Right cardiac atrium (tissue), 5 donors: ENCODE data around the gene ZNF474. TPM values are rescaled to one million over a fixed set of nuclear protein-coding genes. Genes with fewer than 3 reads are reported as not detected.
A peak's percentile ranks its signal among the peaks of the same experiment; 100 is the strongest.

ENCODE experiments used
- ATAC-seq, 2 donors: fragments of 200-7000 bp; cut with Tn5 transposase; one replicate each; pipeline versions ENCODE4 v1.8.0 to v1.9.1; 2020; ENCODE audit warnings: moderate library complexity in 2 of 2, mild to moderate bottlenecking in 1 of 2
- DNase-seq, 3 donors: peaks; one replicate each; pipeline ENCODE4 v3.0.0-alpha.2; 2020
- H3K27ac ChIP-seq: one replicate; pipeline ENCODE4 v1.5.1; 2013; ENCODE audit warnings: mild to moderate bottlenecking, low read length, control low read depth, moderate library complexity
- H3K27me3 ChIP-seq: one replicate; pipeline ENCODE4 v1.6.1; 2013; ENCODE audit not compliant: control insufficient read depth, insufficient read depth
- H3K4me1 ChIP-seq: one replicate; pipeline ENCODE4 v1.6.1; 2013; ENCODE audit warnings: low read length; ENCODE audit not compliant: control insufficient read depth, insufficient read depth
- H3K4me3 ChIP-seq: one replicate; pipeline ENCODE4 v1.5.1; 2013; ENCODE audit warnings: low read length, control low read depth
- H3K9me3 ChIP-seq: one replicate; pipeline ENCODE4 v1.6.1; 2013; ENCODE audit warnings: low read length; ENCODE audit not compliant: control insufficient read depth
- WGBS: extraction: QIAGEN DNeasy Blood & Tissue Kit; methylation state at CpG from one replicate; pipeline ENCODE4 v1.1.7; 2013; 5-methylcytosine and 5-hydroxymethylcytosine counted together
- intact Hi-C, 4 donors: fragments of 100-400 bp; cut with DNase I; formaldehyde crosslinking; loops; one replicate each; pipeline versions ENCODE4 v1.11.0 to v1.14.0; 2022 to 2023
- polyA plus RNA-seq: library from polyadenylated mRNA; stranded (reverse); fragments of 200-250 nt; gene quantifications from one replicate; pipeline ENCODE4 v1.2.3, GENCODE V29; 2013
- total RNA-seq, 4 donors: library from RNA; stranded (reverse); fragmentation: NEBNext Ultra II Directional; extraction: Animal tissue kit (Norgen Biotek cat#: 25700); gene quantifications; one replicate each; pipeline ENCODE4 v1.2.1, GENCODE V29; 2021
- donor health status: healthy with polysubstance abuse.
- donor health status: DM: no; HTN: yes; CAD: no.
- donor health status: DM: no; HTN: no; CAD: no.
- donor health status: DM: no; HTN: yes; CAD: no; lungs with severe emphysema.
- donor health status: DM: yes; HTN: yes; CAD: no.

ZNF474 gene
- total and polyA plus RNA-seq, 5 donors, result 0.25 to 0.32 TPM; not detected in 3

GRCh38 chr5:122118356-122118948 is 10.9 kb upstream of the ZNF474 start:
- Histone ChIP-seq H3K9me3 (no peaks in the 10 kb centered on the region), H3K27ac (no peak overlapping the region), H3K4me3 (no peak overlapping the region), H3K4me1 (no peaks in the 10 kb centered on the region), H3K27me3 (no peaks in the 10 kb centered on the region)
- WGBS, result 71% methylated on average over 1 of the region's 1 CpG
- intact Hi-C loops, result no loop called here
- ATAC-seq (no peak), DNase-seq (no peak)

GRCh38 chr5:122119205-122119604 is 10.1 kb upstream of the ZNF474 start:
- WGBS, result 77% methylated on average over 3 of the region's 3 CpGs
- no peaks in the 10 kb centered on the region for H3K9me3 ChIP-seq
- no peak overlapping the region for H3K4me3 ChIP-seq
- intact Hi-C loops, result no loop called here
- H3K27me3 ChIP-seq, result no peaks in the 10 kb centered on the region
- no peaks in the 10 kb centered on the region for H3K4me1 ChIP-seq
- DNase-seq, result no peak
- H3K27ac ChIP-seq, result no peak overlapping the region
- no peak for ATAC-seq

DNA sequence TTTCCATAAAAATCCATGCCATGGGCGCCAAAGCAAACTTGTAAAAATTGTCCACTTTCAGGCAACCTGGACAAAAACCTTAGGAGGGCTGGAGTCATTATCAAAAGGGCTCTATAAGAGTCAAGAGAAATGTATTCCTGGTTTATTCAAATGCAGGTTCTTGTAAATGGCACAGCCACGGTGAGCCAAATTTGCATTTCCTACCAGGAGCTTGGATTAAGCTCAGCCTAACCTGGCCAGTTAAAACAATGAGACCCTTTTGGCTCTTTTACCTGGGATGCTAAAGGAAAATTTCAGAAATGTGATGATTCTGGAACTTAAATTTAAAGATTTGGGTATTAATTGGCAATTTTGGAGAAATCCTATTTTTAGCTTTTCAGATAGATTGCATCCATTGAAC is 8.9 kb upstream of the ZNF474 start:
- Histone ChIP-seq H3K27ac (no peak overlapping the region), H3K4me1 (no peaks in the 10 kb centered on the region), H3K27me3 (no peaks in the 10 kb centered on the region), H3K4me3 (no peak overlapping the region), H3K9me3 (no peaks in the 10 kb centered on the region)
- intact Hi-C loops, result no loop called here
- ATAC-seq (no peak), DNase-seq (no peak)
- 79% methylated on average over 2 of the region's 2 CpGs for WGBS

GRCh38 chr5:122120957-122121356 is 8.4 kb upstream of the ZNF474 start:
- ATAC-seq, result no peak
- WGBS, result 79% methylated on average over 2 of the region's 2 CpGs

DNA sequence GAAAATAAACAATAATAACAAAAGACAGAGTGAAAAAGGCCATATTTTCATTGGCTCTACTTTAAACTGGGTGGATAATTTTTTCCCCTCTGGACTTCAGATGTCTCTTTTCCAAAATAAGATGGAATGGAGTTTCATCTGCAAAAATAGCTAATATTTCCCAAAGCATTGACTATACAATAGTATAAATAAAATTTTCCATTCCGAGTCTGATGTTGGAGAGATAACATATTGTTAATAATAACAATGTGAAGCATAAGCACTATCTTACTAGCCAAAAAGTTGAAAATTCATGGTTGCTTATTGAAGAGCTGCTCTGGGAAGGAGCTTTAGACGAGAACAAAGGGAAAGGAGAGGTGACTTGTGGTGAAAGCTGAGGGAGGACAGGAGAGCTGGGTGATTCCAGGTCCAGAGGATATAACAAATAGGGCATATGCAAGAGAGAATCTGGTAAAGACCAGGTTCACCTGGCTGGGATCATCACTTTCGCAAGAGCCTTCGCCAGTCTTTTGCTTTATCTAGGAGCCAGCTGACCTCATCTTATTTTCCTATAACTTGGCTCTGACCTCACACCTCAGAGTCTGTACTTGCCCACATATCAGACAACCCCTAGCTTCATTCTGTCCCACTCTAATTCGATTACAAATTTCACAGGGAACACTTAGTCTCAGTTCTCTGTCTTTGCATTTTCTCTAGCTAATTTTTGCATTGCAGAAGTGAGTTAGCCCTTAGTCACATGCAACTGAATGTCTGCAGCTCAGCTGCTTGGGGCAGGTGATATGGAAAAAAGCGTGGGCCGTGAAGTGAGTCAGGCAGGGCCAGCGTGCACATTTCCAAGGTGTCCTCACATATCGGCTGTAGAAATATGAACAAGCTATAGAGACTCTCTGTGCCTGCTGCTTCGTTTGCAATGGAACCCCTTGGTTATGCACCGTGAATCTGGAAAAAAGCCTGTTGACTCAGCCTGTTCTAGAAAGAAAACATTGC is 7.6 kb upstream of the ZNF474 start:
- Histone ChIP-seq H3K4me1 (no peaks in the 10 kb centered on the region), H3K9me3 (no peaks in the 10 kb centered on the region), H3K27ac (no peak overlapping the region), H3K4me3 (no peak overlapping the region), H3K27me3 (no peaks in the 10 kb centered on the region)
- DNase-seq (no peak), ATAC-seq (no peak)
- WGBS, result 86% methylated on average over 11 of the region's 11 CpGs
- intact Hi-C loops, result no loop called here

More at GRCh38 chr5:122120957-122121356, 8.4 kb upstream of the ZNF474 start:
- Histone ChIP-seq H3K27me3 (no peaks in the 10 kb centered on the region), H3K27ac (no peak overlapping the region), H3K4me3 (no peak overlapping the region), H3K9me3 (no peaks in the 10 kb centered on the region), H3K4me1 (no peaks in the 10 kb centered on the region)
- DNase-seq, result no peak
- intact Hi-C loops, result no loop called here

DNA sequence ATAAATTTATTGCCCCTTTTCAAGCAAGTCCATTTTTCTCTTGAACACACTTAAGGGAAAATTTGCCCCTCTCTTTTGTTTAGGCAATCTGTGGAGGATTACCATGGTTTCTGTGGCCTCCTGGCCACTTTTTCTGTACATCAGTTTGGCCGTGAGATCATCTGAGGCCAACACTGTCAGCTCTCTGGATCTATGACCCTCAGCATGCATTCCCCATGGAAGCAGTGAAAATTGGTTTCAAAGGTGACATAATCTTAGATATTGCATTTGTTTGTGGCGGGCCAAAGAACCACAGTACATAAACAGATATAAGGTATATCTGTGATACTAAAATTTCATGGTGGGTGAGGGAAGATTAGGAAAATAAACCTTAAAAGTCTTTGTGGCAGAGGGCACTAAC is 4.6 kb upstream of the ZNF474 start:
- intact Hi-C loops, result no loop called here
- DNase-seq (no peak), ATAC-seq (no peak)
- Histone ChIP-seq H3K9me3 (no peaks in the 10 kb centered on the region), H3K4me1 (no peaks in the 10 kb centered on the region), H3K4me3 (no peak overlapping the region), H3K27ac (no peak overlapping the region), H3K27me3 (no peaks in the 10 kb centered on the region)
- WGBS, result 91% methylated on average over 2 of the region's 2 CpGs

GRCh38 chr5:122126177-122126755 is 3.1 kb upstream of the ZNF474 start:
- H3K9me3 ChIP-seq, result no peaks in the 10 kb centered on the region
- ATAC-seq, result no peak
- WGBS, result 50% methylated on average over 2 of the region's 2 CpGs
- DNase-seq, result no peak
- no peak overlapping the region for H3K27ac ChIP-seq
- H3K4me3 ChIP-seq, result no peak overlapping the region
- H3K27me3 ChIP-seq, result no peaks in the 10 kb centered on the region
- intact Hi-C loops, result no loop called here
- no peaks in the 10 kb centered on the region for H3K4me1 ChIP-seq

DNA sequence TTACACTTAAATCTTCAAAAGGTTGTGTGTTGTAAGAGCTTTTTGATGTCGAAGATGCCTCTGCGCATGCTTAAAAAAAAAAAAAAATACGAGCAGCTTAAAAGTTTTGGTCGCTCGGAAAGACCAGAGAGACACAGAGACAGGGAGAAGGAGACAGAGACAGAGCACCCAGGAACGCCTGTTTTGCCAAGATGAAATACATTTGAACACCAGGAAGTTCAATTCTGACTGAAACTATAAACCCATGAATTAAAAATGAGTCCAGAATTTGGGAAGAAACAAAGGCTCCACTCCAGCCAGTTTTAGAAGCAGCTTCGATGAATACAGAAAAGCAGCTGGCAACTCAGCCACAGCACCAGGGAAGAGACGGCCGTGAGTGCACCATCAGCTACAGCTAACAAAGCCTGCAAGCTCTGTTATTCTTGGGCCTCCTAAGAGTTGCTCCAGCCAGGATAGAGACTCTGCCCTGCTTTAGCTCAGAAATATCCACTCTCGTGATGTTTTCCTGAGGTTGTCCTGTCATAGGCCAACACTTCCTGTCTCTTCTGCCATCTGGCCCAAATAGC is 2.5 kb upstream of the ZNF474 start:
- H3K27me3 ChIP-seq, result no peaks in the 10 kb centered on the region
- DNase-seq (peak; percentile 11 to 68 (median 56)), ATAC-seq (peak; percentile 80 to 89)
- H3K4me3 ChIP-seq, result no peak overlapping the region
- H3K27ac ChIP-seq, result no peak overlapping the region
- intact Hi-C loops, result no loop called here
- H3K4me1 ChIP-seq, result no peaks in the 10 kb centered on the region
- WGBS, result 55% methylated on average over 10 of the region's 10 CpGs
- H3K9me3 ChIP-seq, result no peaks in the 10 kb centered on the region

DNA sequence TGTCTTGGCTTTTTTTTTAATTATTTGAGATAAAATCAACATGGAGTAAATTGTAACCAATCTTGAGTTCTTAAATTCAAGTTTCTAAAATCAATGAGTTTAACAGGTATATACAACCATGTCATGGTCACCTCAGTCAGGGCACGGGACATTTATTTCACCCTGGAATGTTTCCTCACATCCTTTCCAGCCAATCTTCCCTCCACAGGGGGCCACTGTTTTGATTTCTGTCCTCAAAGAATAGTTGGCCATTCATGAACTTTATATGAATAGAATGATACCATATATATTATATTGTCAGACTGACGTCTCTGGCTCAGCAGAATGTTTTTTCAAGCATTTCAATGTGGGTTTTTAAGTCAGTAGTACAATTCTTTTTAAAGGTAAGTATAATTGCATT is 806 bp downstream of the ZNF474 start:
- H3K27ac ChIP-seq, result no peak overlapping the region
- H3K9me3 ChIP-seq, result no peaks in the 10 kb centered on the region
- DNase-seq, result no peak
- intact Hi-C loops, result no loop called here
- H3K4me1 ChIP-seq, result no peaks in the 10 kb centered on the region
- H3K4me3 ChIP-seq, result no peak overlapping the region
- no peak for ATAC-seq
- no peaks in the 10 kb centered on the region for H3K27me3 ChIP-seq
- WGBS, result 68% methylated on average over 2 of the region's 2 CpGs

GRCh38 chr5:122137702-122138101 is 8.4 kb downstream of the ZNF474 start:
- WGBS, result 87% methylated on average over 4 of the region's 4 CpGs
- intact Hi-C loops, result no loop called here
- ATAC-seq, result no peak

DNA sequence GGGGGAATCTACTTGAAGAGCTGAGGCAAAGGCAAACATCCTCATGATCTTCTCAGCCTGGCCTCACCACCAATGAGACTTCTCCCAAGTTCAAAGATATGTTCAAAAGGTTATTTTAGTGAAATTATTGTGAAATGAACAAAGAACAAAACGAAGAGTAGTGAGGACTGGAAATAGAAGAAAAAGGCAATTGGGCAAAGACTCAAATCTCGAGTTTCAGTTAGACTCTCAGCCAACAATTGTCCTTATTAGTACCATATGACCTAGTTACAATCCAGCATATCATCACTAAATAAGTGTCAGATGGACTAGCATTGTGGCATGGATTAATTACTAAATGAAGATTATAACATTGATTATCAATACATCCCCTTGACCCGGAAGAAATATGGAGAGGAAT is 9.0 kb downstream of the ZNF474 start:
- Histone ChIP-seq H3K9me3 (no peaks in the 10 kb centered on the region), H3K4me1 (no peaks in the 10 kb centered on the region), H3K27me3 (no peaks in the 10 kb centered on the region), H3K27ac (no peak overlapping the region), H3K4me3 (no peak overlapping the region)
- ATAC-seq (no peak), DNase-seq (no peak)
- intact Hi-C loops, result no loop called here
- 66% methylated on average over 3 of the region's 3 CpGs for WGBS

More at GRCh38 chr5:122137702-122138101, 8.4 kb downstream of the ZNF474 start:
- no peaks in the 10 kb centered on the region for H3K9me3 ChIP-seq
- peak in 1 of 3 donors; percentile 19 for DNase-seq
- H3K27me3 ChIP-seq, result no peaks in the 10 kb centered on the region
- no peaks in the 10 kb centered on the region for H3K4me1 ChIP-seq
- H3K4me3 ChIP-seq, result no peak overlapping the region
- H3K27ac ChIP-seq, result no peak overlapping the region
